OCI-LY1 (cell line): ENCODE measurements around the gene SLC22A25.
A peak's percentile ranks its signal among the peaks of the same experiment; 100 is the strongest.

ENCODE experiments used
- H2AFZ ChIP-seq: fragments of 200-600 bp; sonication (generic), shearing (Covaris generic); 2 replicates; pipeline ENCODE4 v1.6.0; 2014; ENCODE audit warnings: antibody characterized with exemption, mild to moderate bottlenecking, low read length
- H3F3A ChIP-seq: fragments of 200-600 bp; sonication (generic), shearing (Covaris generic); 2 replicates; pipeline ENCODE4 v1.6.0; 2014; ENCODE audit warnings: mild to moderate bottlenecking, antibody characterized with exemption, low read length, moderate library complexity; ENCODE audit not compliant: insufficient read depth
- H3K27ac ChIP-seq: fragments of 200-600 bp; sonication (generic); 2 replicates; pipeline ENCODE4 v1.5.1; 2014; ENCODE audit warnings: low read length, mixed run types, mild to moderate bottlenecking, low read depth; ENCODE audit not compliant: poor library complexity, severe bottlenecking
- H3K27me3 ChIP-seq: fragments of 200-600 bp; sonication (generic); 2 replicates; pipeline ENCODE4 v1.6.0; 2014; ENCODE audit warnings: antibody characterized with exemption, mild to moderate bottlenecking, low read length, moderate library complexity; ENCODE audit not compliant: insufficient read depth
- H3K36me3 ChIP-seq: fragments of 200-600 bp; sonication (generic); 2 replicates; pipeline ENCODE4 v1.6.1; 2014; ENCODE audit warnings: mild to moderate bottlenecking, antibody characterized with exemption, low read length, moderate library complexity, mixed read lengths; ENCODE audit not compliant: insufficient read depth
- H3K4me1 ChIP-seq: fragments of 200-600 bp; sonication (generic); 2 replicates; pipeline ENCODE4 v1.5.1; 2014; ENCODE audit warnings: mild to moderate bottlenecking, low read length, moderate library complexity; ENCODE audit not compliant: insufficient read depth, severe bottlenecking
- H3K4me2 ChIP-seq: fragments of 200-600 bp; sonication (generic), shearing (Covaris generic); 2 replicates; pipeline ENCODE4 v1.6.1; 2014; ENCODE audit warnings: low read length
- H3K4me3 ChIP-seq: fragments of 200-600 bp; sonication (generic); 2 replicates; pipeline ENCODE4 v1.5.1; 2014; ENCODE audit warnings: low read length, low read depth, mild to moderate bottlenecking, mixed read lengths; ENCODE audit not compliant: poor library complexity, severe bottlenecking
- H3K79me2 ChIP-seq: fragments of 200-600 bp; shearing (Covaris generic); 2 replicates; pipeline ENCODE4 v1.6.1; 2016; ENCODE audit warnings: mixed run types, low read length, mixed read lengths; ENCODE audit not compliant: insufficient read depth
- H3K9ac ChIP-seq: fragments of 200-600 bp; sonication (generic), shearing (Covaris generic); 2 replicates; pipeline ENCODE4 v1.6.1; 2014; ENCODE audit warnings: mild to moderate bottlenecking, low read length, mixed read lengths
- H3K9me2 ChIP-seq: fragments of 200-600 bp; sonication (generic), shearing (Covaris generic); 2 replicates; pipeline ENCODE4 v1.6.1; 2014; ENCODE audit warnings: low read depth, mild to moderate bottlenecking, low read length, mixed read lengths
- H3K9me3 ChIP-seq: fragments of 200-600 bp; shearing (Covaris generic); 2 replicates; pipeline ENCODE4 v1.6.1; 2014; ENCODE audit warnings: low read length, mixed read lengths
- H4K20me1 ChIP-seq: fragments of 200-600 bp; sonication (generic), shearing (Covaris generic); 2 replicates; pipeline ENCODE4 v1.6.0; 2016; ENCODE audit warnings: mild to moderate bottlenecking, low read length; ENCODE audit not compliant: insufficient read depth
- EZH2 ChIP-seq: fragments of 200-600 bp; sonication (generic), shearing (Covaris generic); IDR thresholded peaks from 2 replicates; pipeline ENCODE4 v1.8.0; 2017; ENCODE audit warnings: borderline replicate concordance, mixed run types, mild to moderate bottlenecking, antibody characterized with exemption, low read length, moderate library complexity, mixed read lengths
- TF ChIP-seq, protein P1 (sequence below): fragments of 200-600 bp; sonication (generic), shearing (Covaris generic); IDR thresholded peaks from 2 replicates; pipeline ENCODE4 v1.5.1; 2017; ENCODE audit warnings: mild to moderate bottlenecking, antibody characterized with exemption, low read length, moderate library complexity, mixed read lengths

SLC22A25 gene

GRCh38 chr11:63212742-63213141, 30.7 kb downstream of the SLC22A25 start:
- Histone ChIP-seq H3K9ac (no peak overlapping the region), H4K20me1 (no peaks in the 10 kb centered on the region)
- TF ChIP-seq, protein P1, sequence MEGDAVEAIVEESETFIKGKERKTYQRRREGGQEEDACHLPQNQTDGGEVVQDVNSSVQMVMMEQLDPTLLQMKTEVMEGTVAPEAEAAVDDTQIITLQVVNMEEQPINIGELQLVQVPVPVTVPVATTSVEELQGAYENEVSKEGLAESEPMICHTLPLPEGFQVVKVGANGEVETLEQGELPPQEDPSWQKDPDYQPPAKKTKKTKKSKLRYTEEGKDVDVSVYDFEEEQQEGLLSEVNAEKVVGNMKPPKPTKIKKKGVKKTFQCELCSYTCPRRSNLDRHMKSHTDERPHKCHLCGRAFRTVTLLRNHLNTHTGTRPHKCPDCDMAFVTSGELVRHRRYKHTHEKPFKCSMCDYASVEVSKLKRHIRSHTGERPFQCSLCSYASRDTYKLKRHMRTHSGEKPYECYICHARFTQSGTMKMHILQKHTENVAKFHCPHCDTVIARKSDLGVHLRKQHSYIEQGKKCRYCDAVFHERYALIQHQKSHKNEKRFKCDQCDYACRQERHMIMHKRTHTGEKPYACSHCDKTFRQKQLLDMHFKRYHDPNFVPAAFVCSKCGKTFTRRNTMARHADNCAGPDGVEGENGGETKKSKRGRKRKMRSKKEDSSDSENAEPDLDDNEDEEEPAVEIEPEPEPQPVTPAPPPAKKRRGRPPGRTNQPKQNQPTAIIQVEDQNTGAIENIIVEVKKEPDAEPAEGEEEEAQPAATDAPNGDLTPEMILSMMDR: peak; percentile 48
- TF ChIP-seq EZH2: no peak

DNA sequence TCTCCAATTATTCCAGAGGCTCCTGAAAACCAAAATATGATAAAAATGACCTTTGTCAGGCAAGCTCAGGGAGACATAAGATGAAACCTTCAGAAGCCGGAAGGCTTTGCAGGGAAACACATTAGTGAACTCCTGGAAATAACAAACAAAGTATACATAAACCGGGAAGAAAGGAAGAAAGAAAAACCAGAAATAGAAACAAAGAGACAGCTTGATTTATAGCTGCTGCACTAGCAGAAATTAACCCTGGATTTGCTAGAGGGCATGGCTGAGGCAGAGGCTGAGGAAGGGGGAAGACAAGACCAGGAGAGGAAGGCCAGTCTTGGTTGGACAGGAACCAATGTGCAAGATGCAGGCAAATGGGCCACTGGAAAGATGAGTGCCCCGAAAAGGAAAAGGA, 33.3 kb downstream of the SLC22A25 start:
- Histone ChIP-seq H3K79me2 (no peaks in the 10 kb centered on the region), H3K4me3 (no peak overlapping the region), H4K20me1 (no peaks in the 10 kb centered on the region), H3F3A (no peaks in the 10 kb centered on the region), H3K9me3 (no peaks in the 10 kb centered on the region), H2AFZ (no peak overlapping the region), H3K4me1 (no peaks in the 10 kb centered on the region), H3K4me2 (no peak overlapping the region), H3K27ac (no peak overlapping the region), H3K27me3 (no peaks in the 10 kb centered on the region), H3K9me2 (no peaks in the 10 kb centered on the region), H3K36me3 (no peaks in the 10 kb centered on the region), H3K9ac (no peak overlapping the region)
- TF ChIP-seq, protein P1: no peak
- no peak for TF ChIP-seq EZH2

More at GRCh38 chr11:63212742-63213141, 30.7 kb downstream of the SLC22A25 start:
- Histone ChIP-seq H3K36me3 (no peaks in the 10 kb centered on the region), H3K4me3 (no peak overlapping the region), H3K27ac (no peak overlapping the region), H3K4me1 (no peaks in the 10 kb centered on the region), H3K27me3 (no peaks in the 10 kb centered on the region), H3K9me3 (no peaks in the 10 kb centered on the region), H3K4me2 (no peak overlapping the region), H3F3A (no peaks in the 10 kb centered on the region), H3K9me2 (no peaks in the 10 kb centered on the region), H3K79me2 (no peaks in the 10 kb centered on the region), H2AFZ (no peak overlapping the region)
